MM.1S (cell line): ENCODE data around the gene CYS1.
A peak's percentile ranks its signal among the peaks of the same experiment; 100 is the strongest.

Source experiments
- DNase-seq: peaks from one replicate; pipeline ENCODE4 v3.0.0-alpha.2; 2015
- H2AFZ ChIP-seq: fragments of 300-600 bp; sonication (generic); 2 replicates; pipeline ENCODE4 v1.6.0; 2016; ENCODE audit warnings: antibody characterized with exemption, low read length
- H3F3A ChIP-seq: fragments of 300-600 bp; sonication (generic); 2 replicates; pipeline ENCODE4 v1.6.1; 2016; ENCODE audit warnings: mild to moderate bottlenecking, antibody characterized with exemption, low read length, moderate library complexity, mixed read lengths; ENCODE audit not compliant: insufficient read depth
- H3K27ac ChIP-seq: fragments of 300-600 bp; sonication (generic); 2 replicates; pipeline ENCODE4 v1.5.1; 2016; ENCODE audit warnings: mild to moderate bottlenecking, low read length
- H3K27me3 ChIP-seq: fragments of 300-600 bp; sonication (generic); replicated peaks from 2 replicates; pipeline ENCODE4 v1.6.0; 2016; ENCODE audit warnings: low read length; ENCODE audit not compliant: insufficient read depth
- H3K36me3 ChIP-seq: fragments of 300-600 bp; sonication (generic); replicated peaks from 2 replicates; pipeline ENCODE4 v1.6.1; 2016; ENCODE audit warnings: mild to moderate bottlenecking, low read length, mixed read lengths; ENCODE audit not compliant: insufficient read depth
- H3K4me1 ChIP-seq: fragments of 300-600 bp; sonication (generic); 2 replicates; pipeline ENCODE4 v1.6.1; 2016; ENCODE audit warnings: low read length, mixed read lengths
- H3K4me2 ChIP-seq: fragments of 300-600 bp; sonication (generic); 2 replicates; pipeline ENCODE4 v1.6.0; 2016; ENCODE audit warnings: low read depth, low read length
- H3K4me3 ChIP-seq: fragments of 300-600 bp; sonication (generic); 2 replicates; pipeline ENCODE4 v1.5.1; 2016; ENCODE audit warnings: low read length, mixed read lengths
- H3K79me2 ChIP-seq: fragments of 300-600 bp; sonication (generic); 2 replicates; pipeline ENCODE4 v1.6.1; 2016; ENCODE audit warnings: mixed run types, low read length, mixed read lengths
- H3K9ac ChIP-seq: fragments of 300-600 bp; sonication (generic); 2 replicates; pipeline ENCODE4 v1.6.1; 2016; ENCODE audit warnings: low read length, mixed read lengths
- H3K9me2 ChIP-seq: fragments of 300-600 bp; sonication (generic); replicated peaks from 2 replicates; pipeline ENCODE4 v1.6.1; 2016; ENCODE audit warnings: mild to moderate bottlenecking, low read length, mixed read lengths; ENCODE audit not compliant: insufficient read depth
- H3K9me3 ChIP-seq: fragments of 300-600 bp; sonication (generic); replicated peaks from 2 replicates; pipeline ENCODE4 v1.6.1; 2016; ENCODE audit warnings: mild to moderate bottlenecking, low read length, mixed read lengths; ENCODE audit not compliant: insufficient read depth
- H4K20me1 ChIP-seq: fragments of 300-600 bp; sonication (generic); 2 replicates; pipeline ENCODE4 v1.6.1; 2016; ENCODE audit warnings: mild to moderate bottlenecking, low read length, moderate library complexity, mixed read lengths; ENCODE audit not compliant: insufficient read depth
- CTCF ChIP-seq: fragments of 300-600 bp; sonication (generic); IDR thresholded peaks from 2 replicates; pipeline ENCODE4 v1.5.1; 2016; ENCODE audit warnings: antibody characterized with exemption, low read length, mixed read lengths
- EZH2 ChIP-seq: fragments of 300-600 bp; sonication (generic); optimal IDR thresholded peaks from 2 replicates; pipeline ENCODE3; 2017; ENCODE audit warnings: low read depth, mild to moderate bottlenecking, antibody characterized with exemption, low read length, mixed read lengths
- EZH2phosphoT487 ChIP-seq: fragments of 300-600 bp; sonication (generic); IDR thresholded peaks from 2 replicates; pipeline ENCODE4 v1.6.1; 2018; ENCODE audit warnings: antibody characterized with exemption, low read length

Gene CYS1

GRCh38 chr2:10126632-10127026 lies 46.4 kb upstream of the CYS1 start:
- H3K4me2 ChIP-seq: peak overlapping the region; percentile 36; the same call in 1 of the 2 replicates
- H3K4me1 ChIP-seq: peaks cover 15% of the 10 kb centered on the region

GRCh38 chr2:10125842-10126631 lies 45.8 kb upstream of the CYS1 start:
- peak overlapping the region; percentile 26; the same call in 1 of the 2 replicates for H3K27ac ChIP-seq
- peaks cover 5% of the 10 kb centered on the region; the same call in 1 of the 2 replicates for H4K20me1 ChIP-seq
- peak overlapping the region; percentile 6; the same call in 1 of the 2 replicates for H3K9ac ChIP-seq
- no peak overlapping the region for H2AFZ ChIP-seq
- TF ChIP-seq EZH2phosphoT487 (no peak), CTCF (no peak), EZH2 (no peak)
- H3F3A ChIP-seq: peaks cover 82% of the 10 kb centered on the region
- peaks cover 15% of the 10 kb centered on the region for H3K4me1 ChIP-seq
- H3K4me3 ChIP-seq: 0 out of 2 replicates have a peak overlapping the region, but pooled peaks have one; percentile 77
- H3K9me2 ChIP-seq: no peaks in the 10 kb centered on the region
- H3K36me3 ChIP-seq: peaks cover 9% of the 10 kb centered on the region; the same call in 1 of the 2 replicates
- no peak for DNase-seq
- H3K27me3 ChIP-seq: no peaks in the 10 kb centered on the region
- peak overlapping the region; percentile 85; the same call in 1 of the 2 replicates for H3K4me2 ChIP-seq
- H3K9me3 ChIP-seq: no peaks in the 10 kb centered on the region
- peaks cover 91% of the 10 kb centered on the region for H3K79me2 ChIP-seq

More at GRCh38 chr2:10126632-10127026, 46.4 kb upstream of the CYS1 start:
- Histone ChIP-seq H3F3A (peaks cover 80% of the 10 kb centered on the region), H3K36me3 (peaks cover 9% of the 10 kb centered on the region; the same call in 1 of the 2 replicates), H3K9me3 (no peaks in the 10 kb centered on the region), H2AFZ (no peak overlapping the region), H3K9ac (no peak overlapping the region), H3K27ac (no peak overlapping the region; the same call in 1 of the 2 replicates), H3K9me2 (no peaks in the 10 kb centered on the region), H3K27me3 (no peaks in the 10 kb centered on the region), H3K79me2 (peaks cover 85% of the 10 kb centered on the region), H4K20me1 (peaks cover 5% of the 10 kb centered on the region; the same call in 1 of the 2 replicates), H3K4me3 (no peak overlapping the region)
- no peak for DNase-seq
- TF ChIP-seq EZH2phosphoT487 (no peak), EZH2 (no peak), CTCF (no peak)

- Histone ChIP-seq H3K9me3 (no peaks in the 10 kb centered on the region), H3K36me3 (peaks cover 9% of the 10 kb centered on the region; the same call in 1 of the 2 replicates), H3K79me2 (peaks cover 90% of the 10 kb centered on the region), H3F3A (peaks cover 79% of the 10 kb centered on the region), H4K20me1 (no peaks in the 10 kb centered on the region), H3K4me1 (peaks cover 19% of the 10 kb centered on the region), H3K9ac (peak overlapping the region; percentile 92), H3K4me3 (peak overlapping the region; percentile 77), H2AFZ (no peak overlapping the region), H3K4me2 (peak overlapping the region; percentile 85), H3K27me3 (no peaks in the 10 kb centered on the region), H3K27ac (peak overlapping the region; percentile 91; the same call in 1 of the 2 replicates), H3K9me2 (no peaks in the 10 kb centered on the region)
- TF ChIP-seq EZH2: no peak
- TF ChIP-seq CTCF: peak; percentile 57
- peak; percentile 74 for DNase-seq
These were observed 44.4 kb upstream of the CYS1 start for GRCh38 chr2:10124538-10125045.
